ENCODE results near the gene FRAS1. TPM values are rescaled to one million over a fixed set of nuclear protein-coding genes. Genes with fewer than 3 reads are reported as not detected.

FRAS1 gene
- total RNA-seq, 1 donor from 2014 or later, result 163 TPM

- Mint-ChIP-seq H3K27ac (peak overlapping the region; percentile 27), H3K4me1 (ENCODE audit: low read depth) (peaks cover 40% of the 10 kb centered on the region), H3K4me3 (ENCODE audit: low read depth) (no peak overlapping the region), H3K36me3 (ENCODE audit: insufficient read depth) (peaks cover 7% of the 10 kb centered on the region), H3K9me3 (ENCODE audit: low read depth) (no peaks in the 10 kb centered on the region), H3K27me3 (no peaks in the 10 kb centered on the region)
- TF ChIP-seq, protein P1, sequence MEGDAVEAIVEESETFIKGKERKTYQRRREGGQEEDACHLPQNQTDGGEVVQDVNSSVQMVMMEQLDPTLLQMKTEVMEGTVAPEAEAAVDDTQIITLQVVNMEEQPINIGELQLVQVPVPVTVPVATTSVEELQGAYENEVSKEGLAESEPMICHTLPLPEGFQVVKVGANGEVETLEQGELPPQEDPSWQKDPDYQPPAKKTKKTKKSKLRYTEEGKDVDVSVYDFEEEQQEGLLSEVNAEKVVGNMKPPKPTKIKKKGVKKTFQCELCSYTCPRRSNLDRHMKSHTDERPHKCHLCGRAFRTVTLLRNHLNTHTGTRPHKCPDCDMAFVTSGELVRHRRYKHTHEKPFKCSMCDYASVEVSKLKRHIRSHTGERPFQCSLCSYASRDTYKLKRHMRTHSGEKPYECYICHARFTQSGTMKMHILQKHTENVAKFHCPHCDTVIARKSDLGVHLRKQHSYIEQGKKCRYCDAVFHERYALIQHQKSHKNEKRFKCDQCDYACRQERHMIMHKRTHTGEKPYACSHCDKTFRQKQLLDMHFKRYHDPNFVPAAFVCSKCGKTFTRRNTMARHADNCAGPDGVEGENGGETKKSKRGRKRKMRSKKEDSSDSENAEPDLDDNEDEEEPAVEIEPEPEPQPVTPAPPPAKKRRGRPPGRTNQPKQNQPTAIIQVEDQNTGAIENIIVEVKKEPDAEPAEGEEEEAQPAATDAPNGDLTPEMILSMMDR (IDR thresholded peaks at IDR 0.05; ENCODE audit: unreplicated experiment), result no peak
- DNase-seq (ENCODE audit: low spot score, unreplicated experiment), result no peak
Observed at GRCh38 chr4:78210694-78211410, 153.7 kb downstream of the FRAS1 start.

DNA sequence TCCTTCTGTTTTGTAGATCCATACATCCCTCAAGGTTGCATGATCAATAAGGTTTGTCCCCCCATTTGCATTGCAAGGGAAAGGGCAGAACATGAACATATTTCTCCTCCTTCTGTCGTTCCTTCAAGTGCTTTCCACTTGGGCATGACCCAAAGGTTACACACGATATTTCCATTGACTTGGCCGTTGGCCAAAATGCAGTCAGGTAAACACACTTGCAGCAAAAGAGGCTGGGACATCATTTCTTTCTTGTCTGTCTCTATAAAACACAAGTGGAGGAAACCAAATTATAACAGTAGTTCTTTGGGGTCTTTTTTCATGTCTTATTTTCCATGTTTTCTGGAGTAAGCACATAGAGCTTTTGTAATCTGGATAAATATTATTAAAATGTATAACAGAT lies 156.1 kb downstream of the FRAS1 start:
- Mint-ChIP-seq H3K9me3 (ENCODE audit: low read depth) (no peaks in the 10 kb centered on the region), H3K4me1 (ENCODE audit: low read depth) (peaks cover 35% of the 10 kb centered on the region), H3K36me3 (ENCODE audit: insufficient read depth) (peaks cover 6% of the 10 kb centered on the region), H3K4me3 (ENCODE audit: low read depth) (no peak overlapping the region), H3K27ac (no peak overlapping the region), H3K27me3 (no peaks in the 10 kb centered on the region)
- no peak for DNase-seq (ENCODE audit: low spot score, unreplicated experiment)
- TF ChIP-seq, protein P1 (IDR thresholded peaks at IDR 0.05; ENCODE audit: unreplicated experiment), result no peak

- Mint-ChIP-seq H3K4me1 (ENCODE audit: low read depth) (peaks cover 37% of the 10 kb centered on the region), H3K9me3 (ENCODE audit: low read depth) (no peaks in the 10 kb centered on the region), H3K27me3 (no peaks in the 10 kb centered on the region), H3K4me3 (ENCODE audit: low read depth) (no peak overlapping the region), H3K36me3 (ENCODE audit: insufficient read depth) (peaks cover 5% of the 10 kb centered on the region), H3K27ac (no peak overlapping the region)
- TF ChIP-seq, protein P1 (IDR thresholded peaks at IDR 0.05; ENCODE audit: unreplicated experiment), result no peak
- DNase-seq (ENCODE audit: low spot score, unreplicated experiment), result no peak
Observed at GRCh38 chr4:78214078-78214477, 157.0 kb downstream of the FRAS1 start.

DNA sequence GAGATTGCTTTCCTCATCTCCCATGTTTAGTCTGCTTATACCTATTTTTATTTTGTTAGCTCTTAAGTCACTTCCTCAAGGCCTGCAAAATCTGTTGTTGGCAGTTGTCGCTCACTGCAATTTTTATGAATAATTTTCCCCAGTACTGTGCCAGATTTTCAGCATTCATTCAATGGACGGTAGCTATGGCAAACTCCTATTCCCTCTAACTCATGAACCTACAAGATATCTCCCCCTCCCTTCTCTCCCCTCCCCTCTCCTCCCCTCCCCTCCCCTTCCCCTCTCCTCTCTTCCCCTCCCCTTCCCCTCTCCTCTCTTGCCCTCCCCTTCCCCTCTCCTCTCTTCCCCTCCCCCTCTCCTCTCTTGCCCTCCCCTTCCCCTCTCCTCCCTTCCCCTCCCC lies 160.4 kb downstream of the FRAS1 start:
- H3K36me3 Mint-ChIP-seq (ENCODE audit: insufficient read depth), result peaks cover 1% of the 10 kb centered on the region
- TF ChIP-seq, protein P1 (IDR thresholded peaks at IDR 0.05; ENCODE audit: unreplicated experiment), result no peak
- no peak for DNase-seq (ENCODE audit: low spot score, unreplicated experiment)
- H3K27ac Mint-ChIP-seq, result no peak overlapping the region
- no peaks in the 10 kb centered on the region for H3K9me3 Mint-ChIP-seq (ENCODE audit: low read depth)
- H3K27me3 Mint-ChIP-seq, result no peaks in the 10 kb centered on the region
- peaks cover 42% of the 10 kb centered on the region for H3K4me1 Mint-ChIP-seq (ENCODE audit: low read depth)
- no peak overlapping the region for H3K4me3 Mint-ChIP-seq (ENCODE audit: low read depth)

- H3K36me3 Mint-ChIP-seq (ENCODE audit: insufficient read depth), result peaks cover 1% of the 10 kb centered on the region
- TF ChIP-seq, protein P1 (IDR thresholded peaks at IDR 0.05; ENCODE audit: unreplicated experiment), result no peak
- H3K4me1 Mint-ChIP-seq (ENCODE audit: low read depth), result peaks cover 49% of the 10 kb centered on the region
- H3K27me3 Mint-ChIP-seq, result no peaks in the 10 kb centered on the region
- DNase-seq (ENCODE audit: low spot score, unreplicated experiment), result no peak
- no peak overlapping the region for H3K4me3 Mint-ChIP-seq (ENCODE audit: low read depth)
- no peak overlapping the region for H3K27ac Mint-ChIP-seq
- H3K9me3 Mint-ChIP-seq (ENCODE audit: low read depth), result no peaks in the 10 kb centered on the region
Observed at GRCh38 chr4:78218260-78218659, 161.1 kb downstream of the FRAS1 start.

Measured in progenitor cell of endocrine pancreas (in vitro differentiated cells).